ENCODE data around the gene EXOC6B.
"Not testable (repeated sequence)": the region's sequence is repeated elsewhere in the genome, so short reads cannot be mapped to it uniquely, and the experiment has no call there.

Gene EXOC6B

DNA sequence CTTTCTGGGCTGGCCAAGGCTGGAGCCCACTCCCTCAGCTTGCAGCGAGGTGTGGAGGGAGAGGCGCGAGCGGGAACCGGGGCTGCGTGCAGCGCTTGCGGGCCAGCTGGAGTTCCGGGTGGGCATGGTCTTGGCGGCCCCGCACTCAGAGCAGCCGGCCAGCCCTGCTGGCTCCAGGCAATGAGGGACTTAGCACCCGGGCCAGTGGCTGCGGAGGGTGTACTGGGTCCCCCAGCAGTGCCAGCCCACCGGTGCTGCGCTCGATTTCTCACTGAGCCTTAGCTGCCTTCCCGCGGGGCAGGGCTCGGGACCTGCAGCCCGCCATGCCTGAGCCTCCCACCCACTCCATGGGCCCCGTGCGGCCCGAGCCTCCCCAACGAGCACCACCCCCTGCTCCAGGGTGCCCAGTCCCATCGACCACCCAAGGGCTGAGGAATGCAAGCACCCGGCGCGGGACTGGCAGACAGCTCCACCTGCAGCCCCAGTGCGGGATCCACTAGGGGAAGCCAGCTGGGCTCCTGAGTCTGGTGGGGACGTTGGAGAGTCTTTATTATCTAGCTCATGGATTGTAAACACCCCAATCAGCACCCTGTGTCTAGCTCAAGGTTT lies 404.0 kb downstream of the EXOC6B start:
- not testable (repeated sequence) for H3K27me3 Mint-ChIP-seq, ATAC-seq, H3K27ac Mint-ChIP-seq, DNase-seq, H3K4me1 Mint-ChIP-seq, H3K4me3 Mint-ChIP-seq
- peaks cover 12 to 44% of the 10 kb centered on the region in 2 donors for H3K9me3 Mint-ChIP-seq

DNA sequence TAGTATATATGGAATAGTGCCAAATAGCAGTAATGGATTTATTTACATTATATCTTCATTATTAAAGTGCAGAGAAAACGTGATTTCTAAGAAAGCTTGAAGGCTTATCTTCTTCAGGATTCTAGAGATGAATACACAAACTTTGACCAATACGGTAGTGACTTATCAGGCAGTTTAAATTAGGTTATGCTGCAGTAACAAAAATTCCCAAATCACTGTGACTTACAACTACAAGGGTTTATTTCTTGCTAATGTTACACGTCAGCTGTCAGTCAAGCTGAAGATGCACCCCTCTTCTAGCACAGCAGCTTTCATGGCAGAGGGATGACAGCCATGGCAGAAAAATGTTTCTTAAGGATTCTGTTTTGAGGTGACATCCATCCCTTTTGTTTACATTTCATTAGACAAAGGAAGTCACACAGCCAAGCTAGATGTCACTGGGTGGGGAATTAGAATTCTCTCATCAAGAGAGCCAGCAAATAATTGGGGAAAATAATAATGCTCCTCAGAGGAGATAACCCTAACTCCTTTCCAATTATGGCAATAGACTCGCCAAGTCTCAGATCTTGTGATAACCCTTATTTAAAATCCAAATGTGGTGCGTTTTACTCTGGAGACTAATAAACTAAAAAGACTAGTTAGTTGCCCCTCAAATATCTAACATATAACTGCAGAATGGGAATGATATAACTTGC lies 409.9 kb downstream of the EXOC6B start:
- DNase-seq (no peak), ATAC-seq (no peak)
- H3K4me3 Mint-ChIP-seq, result no peak overlapping the region
- no peaks in the 10 kb centered on the region for H3K4me1 Mint-ChIP-seq
- H3K27ac Mint-ChIP-seq, result no peak overlapping the region
- no peaks in the 10 kb centered on the region for H3K27me3 Mint-ChIP-seq
- H3K9me3 Mint-ChIP-seq, result peaks cover 17 to 31% of the 10 kb centered on the region in 2 donors

DNA sequence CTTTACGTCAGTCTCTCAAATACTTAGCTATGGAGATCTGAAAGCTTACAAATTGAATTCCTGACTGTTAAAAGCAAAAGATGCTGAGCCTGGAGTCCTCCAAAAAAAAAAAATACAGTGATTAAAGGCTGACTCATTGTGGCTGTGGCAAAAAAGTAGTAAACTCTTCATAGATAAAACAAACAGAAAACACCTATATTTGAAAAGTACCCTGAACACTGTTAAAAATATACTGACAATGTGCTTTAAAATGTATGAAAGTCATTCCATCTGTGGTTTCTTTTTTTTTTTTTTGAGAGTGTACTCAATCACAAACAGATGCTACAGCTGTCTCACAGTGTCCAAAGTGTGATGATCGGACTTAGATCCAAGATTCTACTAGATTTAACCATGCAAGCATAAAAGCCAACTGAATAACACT lies 410.6 kb downstream of the EXOC6B start:
- Mint-ChIP-seq H3K27me3 (no peaks in the 10 kb centered on the region), H3K9me3 (peaks cover 17 to 24% of the 10 kb centered on the region in 2 donors), H3K4me3 (no peak overlapping the region), H3K4me1 (no peaks in the 10 kb centered on the region), H3K27ac (no peak overlapping the region)
- ATAC-seq, result no peak
- DNase-seq, result no peak

DNA sequence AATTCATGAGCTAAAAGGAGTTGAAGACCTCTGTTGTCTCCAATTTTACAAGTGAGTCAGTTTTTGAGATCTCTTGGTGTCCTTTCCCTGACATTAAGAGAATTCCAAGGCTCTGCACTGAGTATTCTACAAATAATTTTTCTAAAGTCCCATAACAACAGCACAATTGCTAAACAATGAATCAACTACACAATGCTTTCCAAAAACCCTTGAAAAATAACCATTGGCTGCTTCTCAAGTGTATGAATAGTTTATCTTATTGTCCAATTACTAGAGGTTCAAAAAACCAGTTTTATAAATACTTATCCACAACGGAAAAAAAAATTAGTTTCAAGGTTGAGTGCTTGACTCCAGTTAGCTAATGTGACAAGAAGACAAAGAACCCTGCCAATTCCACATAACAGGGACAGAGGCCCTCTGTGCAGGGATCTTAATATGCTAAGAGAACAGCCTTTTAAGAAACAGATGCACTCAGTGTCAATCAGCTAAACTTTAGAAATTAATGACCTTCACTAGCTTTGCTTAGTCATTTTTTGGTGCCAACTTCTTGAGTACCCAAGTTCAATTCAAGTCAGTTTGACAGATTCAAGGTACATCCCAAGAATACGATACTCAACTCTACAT lies 411.6 kb downstream of the EXOC6B start:
- H3K27me3 Mint-ChIP-seq, result no peaks in the 10 kb centered on the region
- no peak for DNase-seq
- ATAC-seq, result no peak
- no peaks in the 10 kb centered on the region for H3K4me1 Mint-ChIP-seq
- no peak overlapping the region for H3K4me3 Mint-ChIP-seq
- no peak overlapping the region for H3K27ac Mint-ChIP-seq
- peaks cover 16% of the 10 kb centered on the region in 2 donors for H3K9me3 Mint-ChIP-seq

DNA sequence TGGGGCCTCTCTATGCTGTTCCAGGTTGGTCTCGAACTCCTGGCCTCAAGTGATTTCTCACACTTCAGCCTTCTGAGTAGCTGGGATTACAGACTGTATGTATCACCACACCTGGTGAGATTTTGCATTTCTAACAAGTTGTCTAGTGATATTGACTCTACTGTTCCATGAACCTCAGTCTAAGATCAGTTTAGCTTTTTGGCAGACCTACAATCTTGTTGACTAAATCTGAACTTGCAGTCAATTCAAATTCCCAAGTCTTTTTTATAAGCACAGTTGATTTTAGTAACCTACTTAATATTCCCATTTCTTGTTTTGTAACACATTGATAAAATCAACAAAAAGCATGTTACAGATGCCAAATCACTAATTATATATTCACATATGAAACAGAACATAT lies 412.1 kb downstream of the EXOC6B start:
- H3K4me3 Mint-ChIP-seq, result no peak overlapping the region
- DNase-seq (no peak), ATAC-seq (no peak)
- H3K27ac Mint-ChIP-seq, result no peak overlapping the region
- no peaks in the 10 kb centered on the region for H3K27me3 Mint-ChIP-seq
- no peaks in the 10 kb centered on the region for H3K4me1 Mint-ChIP-seq
- peaks cover 16% of the 10 kb centered on the region in 2 donors for H3K9me3 Mint-ChIP-seq

DNA sequence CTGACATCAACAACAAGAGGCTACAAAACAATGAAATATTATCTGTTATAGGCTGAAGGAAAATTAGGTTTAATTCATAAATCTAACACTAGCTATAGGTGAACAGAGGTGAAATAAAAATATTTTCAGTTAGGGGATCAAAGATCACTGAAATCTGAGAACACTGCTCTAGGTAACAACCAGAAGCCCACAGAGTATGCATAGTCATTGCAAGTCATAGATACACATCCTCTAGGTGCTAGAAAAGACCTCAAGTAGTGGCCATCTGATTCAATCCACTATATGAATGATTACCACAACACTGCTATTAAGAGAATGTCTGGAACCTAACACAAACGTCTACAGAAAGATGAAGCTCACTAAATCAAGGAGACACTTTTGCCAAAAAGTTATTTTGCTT lies 413.6 kb downstream of the EXOC6B start:
- no peaks in the 10 kb centered on the region for H3K4me1 Mint-ChIP-seq
- no peak overlapping the region for H3K4me3 Mint-ChIP-seq
- ATAC-seq (no peak), DNase-seq (no peak)
- H3K9me3 Mint-ChIP-seq, result peaks cover 16% of the 10 kb centered on the region in 2 donors
- no peaks in the 10 kb centered on the region for H3K27me3 Mint-ChIP-seq
- H3K27ac Mint-ChIP-seq, result no peak overlapping the region

DNA sequence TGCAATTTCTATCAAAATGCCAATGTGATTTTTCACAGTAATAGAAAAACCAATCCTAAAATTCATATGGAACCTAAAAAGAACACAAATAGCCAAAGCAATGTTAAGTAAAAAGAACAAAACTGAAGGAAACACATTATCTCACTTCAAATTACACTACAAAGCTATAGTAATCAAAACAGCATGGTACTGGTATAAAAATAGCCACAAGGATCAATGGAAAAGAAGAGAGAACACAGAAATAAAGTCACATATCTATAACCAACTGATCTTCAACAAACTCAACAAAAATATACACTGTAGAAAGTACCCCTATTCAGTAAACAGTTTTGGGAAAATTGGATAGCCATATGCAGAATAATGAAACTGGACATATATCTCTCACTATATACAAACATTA lies 426.0 kb downstream of the EXOC6B start:
- Mint-ChIP-seq H3K9me3 (peaks cover 13 to 20% of the 10 kb centered on the region in 2 donors), H3K4me1 (no peaks in the 10 kb centered on the region), H3K27ac (no peak overlapping the region), H3K27me3 (no peaks in the 10 kb centered on the region), H3K4me3 (no peak overlapping the region)
- no peak for DNase-seq
- no peak for ATAC-seq

DNA sequence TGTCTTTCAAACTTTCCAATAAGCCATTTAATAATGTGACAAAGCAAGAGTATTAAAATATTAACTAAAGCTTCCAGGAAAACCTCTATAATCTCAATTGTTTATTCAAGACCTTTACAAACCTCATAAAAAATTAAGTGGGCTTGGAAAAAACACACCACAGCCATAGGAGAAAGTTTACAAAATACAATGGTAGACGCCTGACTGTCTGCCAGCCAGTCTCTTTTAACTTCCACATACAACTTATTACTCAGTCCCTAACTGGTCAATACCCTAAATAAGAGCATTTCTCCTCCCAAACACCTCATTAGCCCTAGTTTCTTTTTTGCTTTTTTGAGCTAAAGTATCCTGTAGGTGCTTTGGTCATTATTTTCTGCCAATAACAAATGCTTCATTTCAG lies 430.7 kb downstream of the EXOC6B start:
- Mint-ChIP-seq H3K27me3 (no peaks in the 10 kb centered on the region), H3K4me1 (no peaks in the 10 kb centered on the region), H3K9me3 (peaks cover 14 to 33% of the 10 kb centered on the region in 2 donors), H3K4me3 (no peak overlapping the region), H3K27ac (no peak overlapping the region)
- no peak for ATAC-seq
- DNase-seq, result no peak

DNA sequence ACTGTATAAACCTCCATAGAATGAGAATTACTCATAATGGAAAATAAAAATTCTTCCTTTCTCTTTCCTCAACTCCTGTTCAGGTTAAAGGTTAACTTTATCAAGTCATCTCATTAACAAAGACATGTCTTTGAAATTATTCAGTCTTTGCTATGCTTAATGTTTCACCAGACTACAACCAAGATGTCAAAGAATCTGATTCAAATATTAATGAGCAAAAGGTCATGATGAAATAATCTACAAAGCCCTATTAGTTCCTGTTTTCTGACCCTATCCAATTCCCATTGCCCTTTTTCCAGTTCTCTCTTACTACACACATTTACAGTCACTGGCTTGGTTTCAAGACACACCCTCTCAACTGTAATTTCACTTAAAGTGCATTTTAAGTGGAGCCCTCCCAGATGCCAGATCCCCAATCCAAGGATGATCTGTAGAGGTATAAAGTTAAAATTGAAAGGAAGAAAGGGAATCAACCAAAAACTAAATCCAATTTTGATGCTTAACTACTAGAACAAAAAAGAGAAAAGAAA lies 431.2 kb downstream of the EXOC6B start:
- Mint-ChIP-seq H3K27ac (no peak overlapping the region), H3K4me1 (no peaks in the 10 kb centered on the region), H3K27me3 (no peaks in the 10 kb centered on the region), H3K4me3 (no peak overlapping the region), H3K9me3 (peaks cover 17 to 35% of the 10 kb centered on the region in 2 donors)
- DNase-seq, result no peak
- no peak for ATAC-seq

DNA sequence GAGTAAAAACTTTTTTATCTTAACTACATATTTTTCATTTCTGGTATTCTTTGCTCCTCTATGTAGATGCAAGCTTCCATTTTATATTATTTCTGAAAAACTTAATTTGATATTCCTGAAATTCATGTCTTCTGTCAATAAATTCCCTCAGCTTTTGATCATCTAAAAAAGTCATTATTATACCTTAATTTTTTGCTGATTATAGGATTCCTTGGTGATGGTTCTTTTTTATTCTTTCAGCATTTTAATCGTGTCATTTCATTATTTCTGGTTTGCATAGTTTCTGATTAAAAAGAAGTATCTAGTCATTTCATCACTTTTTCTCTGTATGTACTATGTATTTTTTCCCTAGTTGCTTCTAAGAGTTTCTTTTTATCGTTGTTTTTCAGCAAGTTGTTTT lies 436.4 kb downstream of the EXOC6B start:
- H3K27ac Mint-ChIP-seq, result no peak overlapping the region
- no peaks in the 10 kb centered on the region for H3K4me1 Mint-ChIP-seq
- DNase-seq (no peak), ATAC-seq (no peak)
- no peaks in the 10 kb centered on the region for H3K27me3 Mint-ChIP-seq
- peaks cover 30 to 52% of the 10 kb centered on the region in 2 donors for H3K9me3 Mint-ChIP-seq
- H3K4me3 Mint-ChIP-seq, result no peak overlapping the region

DNA sequence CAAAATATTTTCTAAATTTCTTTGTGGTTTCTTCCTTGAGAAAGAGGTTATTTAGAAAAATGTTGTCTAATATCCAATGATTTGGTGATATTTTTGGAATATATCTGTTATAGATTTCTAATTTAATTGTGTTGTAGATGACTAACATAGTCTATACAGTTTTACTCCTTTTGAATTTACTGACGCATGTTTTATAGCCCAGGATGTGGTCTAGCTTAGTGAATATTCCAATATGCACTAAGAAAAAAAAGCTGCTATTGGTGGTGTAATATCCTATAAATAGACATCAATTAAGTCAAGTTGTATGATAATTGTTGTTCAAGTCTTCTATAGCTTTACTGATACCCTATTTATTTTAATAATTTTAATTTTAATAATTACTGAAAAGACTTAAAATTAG lies 437.6 kb downstream of the EXOC6B start:
- H3K9me3 Mint-ChIP-seq, result peaks cover 30 to 52% of the 10 kb centered on the region in 2 donors

DNA sequence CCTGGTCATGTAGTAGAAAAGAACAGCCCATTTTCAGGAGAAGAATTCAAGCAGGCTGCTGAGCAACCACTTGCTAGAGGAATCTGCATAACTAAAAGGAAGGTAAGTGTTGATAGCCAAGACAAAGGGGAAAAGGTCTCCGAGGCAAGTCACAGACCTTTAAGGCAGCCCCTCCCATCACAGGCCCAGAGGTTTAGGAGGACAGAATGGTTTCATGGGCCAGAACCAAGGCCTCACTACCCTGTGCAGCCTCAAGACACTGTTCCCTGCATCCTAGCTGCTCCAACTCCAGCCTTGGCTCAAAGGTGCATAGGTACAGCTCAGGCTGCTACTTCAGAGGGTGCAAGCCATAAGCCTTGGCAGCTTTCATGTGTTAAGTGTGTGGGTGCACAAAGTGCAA lies 439.5 kb downstream of the EXOC6B start:
- Mint-ChIP-seq H3K9me3 (peaks cover 34 to 38% of the 10 kb centered on the region in 2 donors), H3K27me3 (no peaks in the 10 kb centered on the region), H3K4me3 (no peak overlapping the region), H3K4me1 (no peaks in the 10 kb centered on the region), H3K27ac (no peak overlapping the region)
- DNase-seq, result no peak
- ATAC-seq, result no peak

More for the DNA sequence above, 437.6 kb downstream of the EXOC6B start:
- DNase-seq (no peak), ATAC-seq (no peak)
- no peak overlapping the region for H3K4me3 Mint-ChIP-seq
- H3K4me1 Mint-ChIP-seq, result no peaks in the 10 kb centered on the region
- H3K27ac Mint-ChIP-seq, result no peak overlapping the region
- H3K27me3 Mint-ChIP-seq, result no peaks in the 10 kb centered on the region

DNA sequence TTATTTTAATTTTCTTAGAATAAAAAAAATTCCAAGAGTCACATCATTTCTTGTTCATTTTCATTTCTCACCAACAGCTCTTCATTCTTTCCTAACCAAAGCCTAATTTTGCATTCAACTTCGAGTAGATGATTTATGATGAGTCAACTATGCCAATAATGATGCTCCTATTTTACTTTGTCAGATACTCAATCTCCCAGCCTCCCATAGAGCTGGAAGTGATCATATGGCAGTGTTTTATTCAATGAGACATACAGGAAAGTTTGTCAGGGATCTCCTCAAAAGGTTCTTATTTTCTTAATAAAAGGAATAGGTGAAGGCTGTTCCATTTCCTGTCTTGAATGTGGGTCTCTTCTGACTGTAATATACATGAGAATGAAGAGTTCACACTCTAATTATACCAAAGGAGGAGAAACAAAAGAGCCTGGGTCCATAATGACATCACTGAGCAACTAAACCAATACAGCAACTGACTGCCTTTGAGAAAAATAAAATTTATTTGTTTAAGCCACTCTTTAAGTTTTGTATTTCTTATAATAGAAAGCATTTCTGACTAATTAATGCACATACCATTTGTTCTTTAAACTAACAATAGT lies 447.0 kb downstream of the EXOC6B start:
- no peak overlapping the region for H3K4me3 Mint-ChIP-seq
- H3K9me3 Mint-ChIP-seq, result peaks cover 7 to 13% of the 10 kb centered on the region in 2 donors
- DNase-seq (no peak), ATAC-seq (no peak)
- no peaks in the 10 kb centered on the region for H3K27me3 Mint-ChIP-seq
- H3K4me1 Mint-ChIP-seq, result no peaks in the 10 kb centered on the region
- no peak overlapping the region for H3K27ac Mint-ChIP-seq

DNA sequence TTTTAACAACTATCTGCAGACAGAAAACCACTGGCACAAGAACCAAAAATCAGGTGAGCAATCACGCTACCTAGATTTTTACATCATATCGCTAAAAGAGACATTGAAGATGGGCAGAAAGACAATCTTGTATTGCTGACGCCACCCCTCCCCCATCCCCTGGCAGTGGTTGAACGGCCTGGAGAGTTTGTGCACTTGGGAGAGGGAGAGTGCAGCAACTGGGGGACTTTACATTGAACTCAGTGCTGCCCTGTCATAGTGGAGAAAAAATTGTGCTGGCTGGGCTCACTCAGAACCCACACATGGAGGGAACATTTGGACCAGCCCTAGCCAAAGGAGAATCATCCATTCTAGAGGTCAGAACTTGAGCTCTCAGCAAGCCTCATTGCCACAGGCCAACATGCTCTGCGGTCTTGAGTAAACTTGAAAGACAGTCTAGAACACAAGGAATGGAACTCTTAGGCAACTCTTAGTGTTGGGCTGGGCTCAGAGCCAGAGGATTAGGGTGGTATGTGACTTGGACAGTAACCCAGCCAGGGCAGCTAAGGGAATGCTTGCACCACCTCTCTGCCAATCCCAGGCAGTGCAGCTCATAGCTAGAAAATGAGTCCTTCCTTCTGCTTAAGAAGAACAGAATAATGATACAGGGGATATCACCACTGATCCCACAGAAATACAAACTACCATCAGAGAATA lies 458.2 kb downstream of the EXOC6B start:
- H3K27me3 Mint-ChIP-seq, result no peaks in the 10 kb centered on the region
- DNase-seq, result no peak
- ATAC-seq, result no peak
- H3K9me3 Mint-ChIP-seq, result peaks cover 9 to 13% of the 10 kb centered on the region in 2 donors
- no peak overlapping the region for H3K4me3 Mint-ChIP-seq
- H3K27ac Mint-ChIP-seq, result no peak overlapping the region
- H3K4me1 Mint-ChIP-seq, result no peaks in the 10 kb centered on the region

DNA sequence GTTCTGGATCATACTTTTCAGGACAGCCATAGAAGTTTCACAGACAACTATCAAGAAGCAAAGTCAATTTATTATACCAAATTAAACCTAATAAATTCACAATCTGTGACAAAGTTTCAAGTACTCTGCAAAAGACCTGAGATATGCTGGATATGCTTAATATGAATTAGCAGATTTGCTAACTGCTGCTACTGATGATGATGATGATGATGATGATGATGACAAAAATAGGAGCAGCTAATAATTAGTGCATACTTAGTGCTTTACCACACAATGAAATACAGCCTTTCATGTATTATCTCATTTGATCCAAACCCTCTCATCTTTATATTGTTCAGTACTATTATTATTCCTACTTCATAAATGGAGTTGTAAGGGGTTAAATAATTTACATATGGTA lies 462.4 kb downstream of the EXOC6B start:
- H3K27ac Mint-ChIP-seq, result no peak overlapping the region
- no peak overlapping the region for H3K4me3 Mint-ChIP-seq
- ATAC-seq (no peak), DNase-seq (no peak)
- H3K9me3 Mint-ChIP-seq, result no peaks in the 10 kb centered on the region
- no peaks in the 10 kb centered on the region for H3K27me3 Mint-ChIP-seq
- H3K4me1 Mint-ChIP-seq, result no peaks in the 10 kb centered on the region

Measured in stimulated activated naive CD8-positive, alpha-beta T cell treated with anti-CD3 and anti-CD28 coated beads, Interleukin-15, amount 100 ng/mL, for 72 hours (primary cell).